ENCODE measurements around the gene XYLT1.

Gene XYLT1

GRCh38 chr16:17431012-17431411, 39.7 kb downstream of the XYLT1 start:
- H3K27me3 ChIP-seq (ENCODE audit: insufficient read depth, low read length): no peaks in the 10 kb centered on the region
- no peaks in the 10 kb centered on the region for H3K36me3 ChIP-seq (ENCODE audit: insufficient read depth, low read length)
- peaks cover 43% of the 10 kb centered on the region for H3K79me2 ChIP-seq (ENCODE audit: control insufficient read depth, insufficient read depth, low read length, unreplicated experiment)
- H2AFZ ChIP-seq (ENCODE audit: low read length, unreplicated experiment): no peak overlapping the region
- H3K27ac ChIP-seq (ENCODE audit: low read depth, low read length): no peak overlapping the region
- no peak overlapping the region for H3K4me3 ChIP-seq (ENCODE audit: low read depth, low read length)
- H3K4me1 ChIP-seq (ENCODE audit: control insufficient read depth, insufficient read depth, low read length, unreplicated experiment): peaks cover 17% of the 10 kb centered on the region

- no peaks in the 10 kb centered on the region for H3K36me3 ChIP-seq (ENCODE audit: insufficient read depth, low read length)
- no peak overlapping the region for H3K4me3 ChIP-seq (ENCODE audit: low read depth, low read length)
- no peak overlapping the region for H3K27ac ChIP-seq (ENCODE audit: low read depth, low read length)
- no peaks in the 10 kb centered on the region for H3K4me1 ChIP-seq (ENCODE audit: control insufficient read depth, insufficient read depth, low read length, unreplicated experiment)
- no peaks in the 10 kb centered on the region for H3K27me3 ChIP-seq (ENCODE audit: insufficient read depth, low read length)
- peaks cover 15% of the 10 kb centered on the region for H3K79me2 ChIP-seq (ENCODE audit: control insufficient read depth, insufficient read depth, low read length, unreplicated experiment)
- no peak overlapping the region for H2AFZ ChIP-seq (ENCODE audit: low read length, unreplicated experiment)
These were observed 44.3 kb downstream of the XYLT1 start for GRCh38 chr16:17426451-17426850.

- Histone ChIP-seq H3K27me3 (ENCODE audit: insufficient read depth, low read length) (no peaks in the 10 kb centered on the region), H3K27ac (ENCODE audit: low read depth, low read length) (no peak overlapping the region), H3K79me2 (ENCODE audit: control insufficient read depth, insufficient read depth, low read length, unreplicated experiment) (peaks cover 5% of the 10 kb centered on the region), H3K4me3 (ENCODE audit: low read depth, low read length) (no peak overlapping the region), H3K36me3 (ENCODE audit: insufficient read depth, low read length) (no peaks in the 10 kb centered on the region), H3K4me1 (ENCODE audit: control insufficient read depth, insufficient read depth, low read length, unreplicated experiment) (no peaks in the 10 kb centered on the region), H2AFZ (ENCODE audit: low read length, unreplicated experiment) (no peak overlapping the region)
These were observed 46.0 kb downstream of the XYLT1 start for GRCh38 chr16:17424771-17425170.

GRCh38 chr16:17423221-17423620, 47.5 kb downstream of the XYLT1 start:
- H2AFZ ChIP-seq (ENCODE audit: low read length, unreplicated experiment): no peak overlapping the region
- no peaks in the 10 kb centered on the region for H3K4me1 ChIP-seq (ENCODE audit: control insufficient read depth, insufficient read depth, low read length, unreplicated experiment)
- no peak overlapping the region for H3K4me3 ChIP-seq (ENCODE audit: low read depth, low read length)
- H3K27ac ChIP-seq (ENCODE audit: low read depth, low read length): no peak overlapping the region
- H3K27me3 ChIP-seq (ENCODE audit: insufficient read depth, low read length): no peaks in the 10 kb centered on the region
- peaks cover 9% of the 10 kb centered on the region for H3K79me2 ChIP-seq (ENCODE audit: control insufficient read depth, insufficient read depth, low read length, unreplicated experiment)
- no peaks in the 10 kb centered on the region for H3K36me3 ChIP-seq (ENCODE audit: insufficient read depth, low read length)

- H3K4me1 ChIP-seq (ENCODE audit: control insufficient read depth, insufficient read depth, low read length, unreplicated experiment): peaks cover 14% of the 10 kb centered on the region
- no peaks in the 10 kb centered on the region for H3K36me3 ChIP-seq (ENCODE audit: insufficient read depth, low read length)
- peaks cover 13% of the 10 kb centered on the region for H3K79me2 ChIP-seq (ENCODE audit: control insufficient read depth, insufficient read depth, low read length, unreplicated experiment)
- H3K27me3 ChIP-seq (ENCODE audit: insufficient read depth, low read length): no peaks in the 10 kb centered on the region
- H2AFZ ChIP-seq (ENCODE audit: low read length, unreplicated experiment): no peak overlapping the region
- no peak overlapping the region for H3K27ac ChIP-seq (ENCODE audit: low read depth, low read length)
- H3K4me3 ChIP-seq (ENCODE audit: low read depth, low read length): no peak overlapping the region
These were observed 49.9 kb downstream of the XYLT1 start for GRCh38 chr16:17420816-17421215.

GRCh38 chr16:17419266-17419665, 51.5 kb downstream of the XYLT1 start:
- Histone ChIP-seq H3K79me2 (ENCODE audit: control insufficient read depth, insufficient read depth, low read length, unreplicated experiment) (peaks cover 13% of the 10 kb centered on the region), H3K27me3 (ENCODE audit: insufficient read depth, low read length) (no peaks in the 10 kb centered on the region), H3K4me3 (ENCODE audit: low read depth, low read length) (no peak overlapping the region), H3K27ac (ENCODE audit: low read depth, low read length) (no peak overlapping the region), H3K4me1 (ENCODE audit: control insufficient read depth, insufficient read depth, low read length, unreplicated experiment) (peaks cover 14% of the 10 kb centered on the region), H2AFZ (ENCODE audit: low read length, unreplicated experiment) (no peak overlapping the region), H3K36me3 (ENCODE audit: insufficient read depth, low read length) (no peaks in the 10 kb centered on the region)

- Histone ChIP-seq H3K4me3 (ENCODE audit: low read depth, low read length) (no peak overlapping the region), H3K27me3 (ENCODE audit: insufficient read depth, low read length) (no peaks in the 10 kb centered on the region), H3K27ac (ENCODE audit: low read depth, low read length) (no peak overlapping the region), H3K79me2 (ENCODE audit: control insufficient read depth, insufficient read depth, low read length, unreplicated experiment) (peaks cover 19% of the 10 kb centered on the region), H3K4me1 (ENCODE audit: control insufficient read depth, insufficient read depth, low read length, unreplicated experiment) (peaks cover 14% of the 10 kb centered on the region), H3K36me3 (ENCODE audit: insufficient read depth, low read length) (no peaks in the 10 kb centered on the region), H2AFZ (ENCODE audit: low read length, unreplicated experiment) (no peak overlapping the region)
These were observed 53.0 kb downstream of the XYLT1 start for GRCh38 chr16:17417740-17418139.

- no peaks in the 10 kb centered on the region for H3K27me3 ChIP-seq (ENCODE audit: insufficient read depth, low read length)
- H3K27ac ChIP-seq (ENCODE audit: low read depth, low read length): no peak overlapping the region
- no peaks in the 10 kb centered on the region for H3K36me3 ChIP-seq (ENCODE audit: insufficient read depth, low read length)
- H3K4me1 ChIP-seq (ENCODE audit: control insufficient read depth, insufficient read depth, low read length, unreplicated experiment): peaks cover 14% of the 10 kb centered on the region
- H3K4me3 ChIP-seq (ENCODE audit: low read depth, low read length): no peak overlapping the region
- H3K79me2 ChIP-seq (ENCODE audit: control insufficient read depth, insufficient read depth, low read length, unreplicated experiment): peaks cover 25% of the 10 kb centered on the region
- H2AFZ ChIP-seq (ENCODE audit: low read length, unreplicated experiment): no peak overlapping the region
These were observed 54.1 kb downstream of the XYLT1 start for GRCh38 chr16:17416461-17417311.

GRCh38 chr16:17414916-17415315, 55.8 kb downstream of the XYLT1 start:
- peaks cover 14% of the 10 kb centered on the region for H3K4me1 ChIP-seq (ENCODE audit: control insufficient read depth, insufficient read depth, low read length, unreplicated experiment)
- no peaks in the 10 kb centered on the region for H3K36me3 ChIP-seq (ENCODE audit: insufficient read depth, low read length)
- H3K4me3 ChIP-seq (ENCODE audit: low read depth, low read length): no peak overlapping the region

GRCh38 chr16:17414421-17414820, 56.3 kb downstream of the XYLT1 start:
- Histone ChIP-seq H3K4me3 (ENCODE audit: low read depth, low read length) (no peak overlapping the region), H2AFZ (ENCODE audit: low read length, unreplicated experiment) (no peak overlapping the region), H3K27ac (ENCODE audit: low read depth, low read length) (no peak overlapping the region), H3K4me1 (ENCODE audit: control insufficient read depth, insufficient read depth, low read length, unreplicated experiment) (peaks cover 14% of the 10 kb centered on the region), H3K36me3 (ENCODE audit: insufficient read depth, low read length) (no peaks in the 10 kb centered on the region), H3K27me3 (ENCODE audit: insufficient read depth, low read length) (no peaks in the 10 kb centered on the region), H3K79me2 (ENCODE audit: control insufficient read depth, insufficient read depth, low read length, unreplicated experiment) (peaks cover 25% of the 10 kb centered on the region)

More at GRCh38 chr16:17414916-17415315, 55.8 kb downstream of the XYLT1 start:
- no peaks in the 10 kb centered on the region for H3K27me3 ChIP-seq (ENCODE audit: insufficient read depth, low read length)
- H3K27ac ChIP-seq (ENCODE audit: low read depth, low read length): no peak overlapping the region
- H2AFZ ChIP-seq (ENCODE audit: low read length, unreplicated experiment): no peak overlapping the region
- peaks cover 27% of the 10 kb centered on the region for H3K79me2 ChIP-seq (ENCODE audit: control insufficient read depth, insufficient read depth, low read length, unreplicated experiment)

- H3K27me3 ChIP-seq (ENCODE audit: insufficient read depth, low read length): no peaks in the 10 kb centered on the region
- H3K36me3 ChIP-seq (ENCODE audit: insufficient read depth, low read length): no peaks in the 10 kb centered on the region
- H3K79me2 ChIP-seq (ENCODE audit: control insufficient read depth, insufficient read depth, low read length, unreplicated experiment): peaks cover 25% of the 10 kb centered on the region
- H3K4me3 ChIP-seq (ENCODE audit: low read depth, low read length): no peak overlapping the region
- H3K27ac ChIP-seq (ENCODE audit: low read depth, low read length): no peak overlapping the region
- H3K4me1 ChIP-seq (ENCODE audit: control insufficient read depth, insufficient read depth, low read length, unreplicated experiment): peaks cover 14% of the 10 kb centered on the region
- H2AFZ ChIP-seq (ENCODE audit: low read length, unreplicated experiment): no peak overlapping the region
These were observed 57.3 kb downstream of the XYLT1 start for GRCh38 chr16:17413508-17413907.

Data from ACC112 (cell line).